Measurements from ENCODE around the gene GALNT14. TPM values are rescaled to one million over a fixed set of nuclear protein-coding genes. Genes with fewer than 3 reads are reported as not detected.

The GALNT14 gene
- total RNA-seq, 1 donor from 2014 or later, result 2.1 TPM

DNA sequence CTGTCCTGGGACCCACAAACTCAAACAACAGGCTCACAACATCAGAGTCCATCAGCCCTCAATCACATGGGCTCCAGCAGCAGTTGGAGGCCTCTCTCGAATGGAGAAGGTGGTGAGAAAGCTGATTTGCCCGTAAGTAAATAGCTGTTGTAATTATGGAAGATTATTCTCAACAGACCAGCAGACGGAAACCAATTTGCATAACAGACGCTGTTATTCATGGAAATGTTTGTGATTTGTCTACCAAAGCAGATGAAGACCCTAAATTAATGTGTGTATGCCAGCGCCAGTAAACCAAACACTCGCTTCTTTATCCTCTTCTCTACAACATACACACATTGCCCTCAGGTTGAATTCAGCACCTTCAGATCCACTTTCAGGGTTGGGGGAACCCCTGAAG, 23.4 kb upstream of the GALNT14 start:
- no peaks in the 10 kb centered on the region for H3K36me3 Mint-ChIP-seq (ENCODE audit: low read depth, unreplicated experiment)
- FAIRE-seq (no peak), DNase-seq (ENCODE audit: low read depth) (no peak)
- no peaks in the 10 kb centered on the region for H3K79me2 ChIP-seq (ENCODE audit: insufficient read depth, low read length)
- no peak overlapping the region for H3K27ac ChIP-seq (ENCODE audit: low read depth, low read length)
- TF ChIP-seq, protein P1, sequence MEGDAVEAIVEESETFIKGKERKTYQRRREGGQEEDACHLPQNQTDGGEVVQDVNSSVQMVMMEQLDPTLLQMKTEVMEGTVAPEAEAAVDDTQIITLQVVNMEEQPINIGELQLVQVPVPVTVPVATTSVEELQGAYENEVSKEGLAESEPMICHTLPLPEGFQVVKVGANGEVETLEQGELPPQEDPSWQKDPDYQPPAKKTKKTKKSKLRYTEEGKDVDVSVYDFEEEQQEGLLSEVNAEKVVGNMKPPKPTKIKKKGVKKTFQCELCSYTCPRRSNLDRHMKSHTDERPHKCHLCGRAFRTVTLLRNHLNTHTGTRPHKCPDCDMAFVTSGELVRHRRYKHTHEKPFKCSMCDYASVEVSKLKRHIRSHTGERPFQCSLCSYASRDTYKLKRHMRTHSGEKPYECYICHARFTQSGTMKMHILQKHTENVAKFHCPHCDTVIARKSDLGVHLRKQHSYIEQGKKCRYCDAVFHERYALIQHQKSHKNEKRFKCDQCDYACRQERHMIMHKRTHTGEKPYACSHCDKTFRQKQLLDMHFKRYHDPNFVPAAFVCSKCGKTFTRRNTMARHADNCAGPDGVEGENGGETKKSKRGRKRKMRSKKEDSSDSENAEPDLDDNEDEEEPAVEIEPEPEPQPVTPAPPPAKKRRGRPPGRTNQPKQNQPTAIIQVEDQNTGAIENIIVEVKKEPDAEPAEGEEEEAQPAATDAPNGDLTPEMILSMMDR (IDR thresholded peaks at IDR 0.05; ENCODE audit: insufficient read depth, low read depth, low read length), result no peak
- TF ChIP-seq EZH2 (IDR thresholded peaks at IDR 0.05; ENCODE audit: insufficient read depth, low read length), result no peak
- no peak overlapping the region for H3K4me3 Mint-ChIP-seq (ENCODE audit: unreplicated experiment)
- peaks cover 3% of the 10 kb centered on the region for H3K27me3 ChIP-seq (ENCODE audit: insufficient read depth, low read length)
- H3K36me3 ChIP-seq (ENCODE audit: insufficient read depth, low read length), result no peaks in the 10 kb centered on the region
- H3K4me2 ChIP-seq (ENCODE audit: low read length), result no peak overlapping the region
- no peak overlapping the region for H3K4me3 ChIP-seq (ENCODE audit: insufficient read depth, low read depth, low read length)
- no peak overlapping the region for H2AFZ ChIP-seq (ENCODE audit: low read depth, low read length)
- no peak overlapping the region for H3K27ac Mint-ChIP-seq (ENCODE audit: unreplicated experiment)
- no peaks in the 10 kb centered on the region for H3K9me3 Mint-ChIP-seq (ENCODE audit: unreplicated experiment)
- H4K20me1 ChIP-seq (ENCODE audit: insufficient read depth, low read length), result no peaks in the 10 kb centered on the region
- no peaks in the 10 kb centered on the region for H3K4me1 Mint-ChIP-seq (ENCODE audit: low read depth, unreplicated experiment)
- H3K4me1 ChIP-seq (ENCODE audit: insufficient read depth, low read length), result no peaks in the 10 kb centered on the region
- H3K9me3 ChIP-seq (ENCODE audit: insufficient read depth, low read depth, low read length), result no peaks in the 10 kb centered on the region
- peaks cover 13% of the 10 kb centered on the region for H3K27me3 Mint-ChIP-seq (ENCODE audit: low read depth, unreplicated experiment)
- H3K9ac ChIP-seq (ENCODE audit: low read length), result no peak overlapping the region

GRCh38 chr2:31151501-31151900, 13.3 kb upstream of the GALNT14 start:
- H3K27ac ChIP-seq (ENCODE audit: low read depth, low read length), result no peak overlapping the region
- no peaks in the 10 kb centered on the region for H3K36me3 ChIP-seq (ENCODE audit: insufficient read depth, low read length)
- Mint-ChIP-seq H3K27ac (ENCODE audit: unreplicated experiment) (no peak overlapping the region), H3K36me3 (ENCODE audit: low read depth, unreplicated experiment) (no peaks in the 10 kb centered on the region), H3K4me3 (ENCODE audit: unreplicated experiment) (no peak overlapping the region), H3K27me3 (ENCODE audit: low read depth, unreplicated experiment) (peaks cover 5% of the 10 kb centered on the region), H3K4me1 (ENCODE audit: low read depth, unreplicated experiment) (peaks cover 7% of the 10 kb centered on the region), H3K9me3 (ENCODE audit: unreplicated experiment) (no peaks in the 10 kb centered on the region)
- no peaks in the 10 kb centered on the region for H4K20me1 ChIP-seq (ENCODE audit: insufficient read depth, low read length)
- DNase-seq (ENCODE audit: low read depth) (no peak), FAIRE-seq (no peak)
- no peak overlapping the region for H2AFZ ChIP-seq (ENCODE audit: low read depth, low read length)
- H3K79me2 ChIP-seq (ENCODE audit: insufficient read depth, low read length), result no peaks in the 10 kb centered on the region
- TF ChIP-seq EZH2 (IDR thresholded peaks at IDR 0.05; ENCODE audit: insufficient read depth, low read length), result no peak
- TF ChIP-seq, protein P1 (IDR thresholded peaks at IDR 0.05; ENCODE audit: insufficient read depth, low read depth, low read length), result no peak
- H3K4me3 ChIP-seq (ENCODE audit: insufficient read depth, low read depth, low read length), result no peak overlapping the region
- peaks cover 3% of the 10 kb centered on the region for H3K9me3 ChIP-seq (ENCODE audit: insufficient read depth, low read depth, low read length)
- H3K4me2 ChIP-seq (ENCODE audit: low read length), result no peak overlapping the region
- H3K9ac ChIP-seq (ENCODE audit: low read length), result no peak overlapping the region
- H3K4me1 ChIP-seq (ENCODE audit: insufficient read depth, low read length), result no peaks in the 10 kb centered on the region
- peaks cover 3% of the 10 kb centered on the region for H3K27me3 ChIP-seq (ENCODE audit: insufficient read depth, low read length)

- FAIRE-seq (no peak), DNase-seq (ENCODE audit: low read depth) (no peak)
- Mint-ChIP-seq H3K4me3 (ENCODE audit: unreplicated experiment) (no peak overlapping the region), H3K27ac (ENCODE audit: unreplicated experiment) (no peak overlapping the region), H3K36me3 (ENCODE audit: low read depth, unreplicated experiment) (no peaks in the 10 kb centered on the region), H3K9me3 (ENCODE audit: unreplicated experiment) (no peaks in the 10 kb centered on the region), H3K27me3 (ENCODE audit: low read depth, unreplicated experiment) (peaks cover 5% of the 10 kb centered on the region), H3K4me1 (ENCODE audit: low read depth, unreplicated experiment) (peaks cover 7% of the 10 kb centered on the region)
- Histone ChIP-seq H3K36me3 (ENCODE audit: insufficient read depth, low read length) (no peaks in the 10 kb centered on the region), H3K79me2 (ENCODE audit: insufficient read depth, low read length) (no peaks in the 10 kb centered on the region), H3K9me3 (ENCODE audit: insufficient read depth, low read depth, low read length) (no peaks in the 10 kb centered on the region), H3K27me3 (ENCODE audit: insufficient read depth, low read length) (peaks cover 3% of the 10 kb centered on the region), H2AFZ (ENCODE audit: low read depth, low read length) (no peak overlapping the region), H3K4me3 (ENCODE audit: insufficient read depth, low read depth, low read length) (no peak overlapping the region), H3K9ac (ENCODE audit: low read length) (no peak overlapping the region), H3K27ac (ENCODE audit: low read depth, low read length) (no peak overlapping the region), H3K4me2 (ENCODE audit: low read length) (no peak overlapping the region), H3K4me1 (ENCODE audit: insufficient read depth, low read length) (no peaks in the 10 kb centered on the region), H4K20me1 (ENCODE audit: insufficient read depth, low read length) (no peaks in the 10 kb centered on the region)
- no peak for TF ChIP-seq EZH2 (IDR thresholded peaks at IDR 0.05; ENCODE audit: insufficient read depth, low read length)
Observed at GRCh38 chr2:31150120-31150670, 12.0 kb upstream of the GALNT14 start.
